Hematopoietic multipotent progenitor cell treated with erythropoietin and hydrocortisone succinate and interleukin-3 and kit ligand, for 17 days (in vitro differentiated cells): ENCODE measurements around the gene COL24A1.
"Not testable (repeated sequence)": the region's sequence is repeated elsewhere in the genome, so short reads cannot be mapped to it uniquely, and the experiment has no call there.

ENCODE experiments used
- DNase-seq: peaks from one replicate; pipeline ENCODE4 v3.0.0-alpha.2; 2015; ENCODE audit warnings: low spot score

COL24A1 gene

DNA sequence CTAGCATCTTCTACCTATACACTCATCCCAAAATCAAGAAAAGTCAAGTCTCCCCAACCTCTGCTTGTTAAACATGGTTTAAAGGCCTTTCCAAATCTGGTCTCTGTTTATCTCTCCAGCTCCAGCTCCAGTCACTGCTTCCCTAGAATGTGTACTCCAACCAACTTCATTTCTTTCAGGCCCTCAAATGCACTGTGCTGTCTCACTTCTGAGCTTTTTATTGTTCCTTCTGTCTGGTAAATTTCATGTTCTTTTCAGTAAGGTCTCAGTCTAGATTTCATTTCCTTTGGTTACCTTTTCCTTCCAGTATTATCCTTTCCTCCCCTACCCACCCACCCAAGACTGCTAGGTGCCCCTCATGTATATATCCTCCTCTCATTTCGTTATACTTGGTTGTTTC lies 3.7 kb downstream of the COL24A1 start:
- DNase-seq = no peak

DNA sequence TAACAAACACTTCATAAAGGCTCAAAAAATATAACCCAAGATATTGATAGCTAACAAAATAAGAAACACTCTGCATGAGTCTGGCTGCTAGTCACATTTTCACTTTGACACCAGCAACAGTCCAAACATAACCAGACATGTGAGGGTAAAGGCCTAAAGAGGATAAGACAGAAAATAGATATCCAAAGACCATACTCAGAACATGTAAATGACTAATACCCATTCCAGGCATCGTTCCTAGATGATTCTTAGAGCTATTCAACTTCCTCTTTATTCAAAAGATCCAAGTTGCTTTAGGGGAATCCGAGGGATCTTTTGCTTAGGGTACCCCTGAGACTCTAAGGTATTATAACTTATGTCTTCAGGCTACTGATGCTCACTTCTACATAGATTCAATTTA lies 5.1 kb downstream of the COL24A1 start:
- DNase-seq = no peak

DNA sequence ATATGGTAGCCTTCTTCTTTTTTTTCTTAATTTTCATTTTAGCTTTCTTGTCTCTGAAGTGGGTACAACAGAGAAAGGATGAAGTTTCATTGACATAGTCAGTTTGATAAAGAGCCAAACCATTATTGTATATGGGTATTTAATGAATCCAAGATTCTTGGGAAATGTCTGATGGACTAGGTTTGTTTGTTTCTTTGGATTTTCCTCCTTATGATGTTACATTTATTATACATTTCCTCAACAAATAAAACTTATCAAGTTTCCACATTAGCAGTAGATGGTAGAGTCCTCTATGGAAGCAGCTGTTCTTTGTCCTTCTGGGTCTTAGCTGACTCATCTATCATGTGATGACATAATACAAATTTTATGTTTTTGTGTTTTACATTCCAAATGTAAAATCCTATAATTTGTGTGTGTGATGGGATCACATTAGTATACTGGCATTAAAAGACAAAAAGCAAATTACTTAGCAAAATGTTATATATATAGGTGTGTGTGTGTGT lies 6.0 kb downstream of the COL24A1 start:
- DNase-seq = no peak

DNA sequence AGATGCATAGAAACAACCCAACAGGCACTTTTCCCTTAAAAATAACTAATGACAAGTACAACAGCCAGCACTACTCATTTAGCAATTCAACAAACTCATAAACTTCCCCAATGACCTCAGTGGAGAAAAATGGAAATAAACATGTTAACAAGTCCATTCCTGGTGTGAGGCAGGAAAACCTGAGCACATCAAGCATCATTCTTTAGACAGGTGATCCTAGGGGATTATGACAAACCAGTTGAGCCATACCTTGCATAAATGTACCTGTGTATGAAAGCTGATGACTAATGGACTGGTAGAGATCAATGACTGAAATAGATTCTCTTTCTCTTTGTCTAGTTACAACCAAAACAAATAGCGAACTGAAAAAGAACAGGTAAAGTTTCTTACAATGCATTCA lies 7.0 kb downstream of the COL24A1 start:
- no peak for DNase-seq

DNA sequence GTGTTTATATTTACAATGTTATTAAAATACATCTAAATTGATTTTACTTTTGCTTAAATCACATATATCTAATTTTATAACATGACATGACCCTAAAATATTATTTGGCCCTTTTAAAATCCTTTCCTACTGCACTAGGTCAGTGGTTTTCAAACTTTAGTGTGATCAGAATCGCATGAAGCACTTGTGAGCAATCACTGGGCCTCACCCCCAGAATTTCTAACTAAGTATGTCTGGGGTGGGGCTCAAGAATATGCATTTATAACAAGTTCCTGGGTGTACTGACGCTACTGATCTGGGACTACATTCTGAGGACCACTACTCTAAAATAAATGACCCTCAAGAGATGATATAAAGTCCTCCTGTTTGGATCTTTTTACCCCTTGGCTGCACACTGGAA lies 8.8 kb downstream of the COL24A1 start:
- no peak for DNase-seq

DNA sequence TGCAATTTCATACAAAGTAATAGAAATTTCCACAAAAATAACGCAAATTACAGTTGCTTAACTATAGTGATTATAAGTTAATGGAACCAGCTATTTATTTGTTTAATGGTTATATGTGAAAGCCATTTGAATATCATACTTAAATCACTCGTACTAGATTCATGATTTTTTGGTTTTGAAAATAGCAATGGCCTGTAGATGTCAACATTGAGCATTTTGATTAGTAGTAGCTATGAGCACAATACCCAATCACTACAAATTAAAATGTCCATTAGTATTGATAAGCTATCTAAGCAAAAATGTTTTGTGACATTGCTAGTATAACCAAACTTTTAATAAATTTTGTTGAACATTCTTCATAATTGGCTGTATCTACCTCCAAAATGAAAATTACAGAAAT lies 10.0 kb downstream of the COL24A1 start:
- no peak for DNase-seq

DNA sequence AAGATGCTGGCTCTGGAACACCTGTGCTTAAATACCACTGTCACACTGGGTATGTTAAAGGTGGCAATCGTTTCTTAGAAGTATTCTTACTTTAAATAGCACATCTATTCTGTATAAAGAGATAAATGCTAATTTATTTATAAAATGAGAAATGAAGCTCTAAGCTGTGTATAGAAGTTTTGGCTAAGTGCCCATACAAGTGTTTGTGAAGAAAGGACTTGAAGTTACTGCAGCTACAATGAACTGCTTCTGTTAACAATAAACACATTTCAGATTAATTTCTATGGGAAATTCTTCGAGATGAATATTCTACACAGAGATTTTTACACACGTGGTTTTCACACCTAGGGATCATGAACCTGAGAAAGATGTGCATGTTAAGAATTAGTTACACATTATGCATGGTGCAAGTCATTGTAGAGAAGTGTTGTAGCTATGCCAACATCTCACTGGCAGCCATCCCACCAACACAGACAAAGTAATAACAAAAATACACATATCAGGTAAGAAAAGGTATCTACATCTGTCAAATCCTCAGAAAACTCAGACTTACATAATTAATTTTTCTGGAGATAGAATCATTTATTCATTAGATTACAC lies 16.2 kb downstream of the COL24A1 start:
- DNase-seq = no peak

DNA sequence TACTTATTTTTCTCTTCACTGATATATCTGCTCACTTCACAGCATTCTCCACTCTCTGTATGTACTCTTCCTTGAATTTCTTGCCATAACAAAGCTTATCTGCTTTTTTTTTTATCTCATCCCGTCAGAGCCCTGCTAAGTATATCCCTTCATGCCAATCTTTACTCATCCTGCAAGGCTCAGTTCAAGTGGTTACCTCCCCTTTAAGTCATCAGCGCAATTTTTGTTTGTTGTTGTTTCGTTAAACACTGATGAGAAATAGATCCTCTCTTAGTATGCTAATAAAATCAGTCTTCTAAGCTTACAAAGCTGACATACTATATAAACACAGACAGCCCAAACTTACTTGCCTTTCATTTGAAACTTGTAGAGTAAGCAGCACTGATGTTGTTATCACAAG lies 17.8 kb downstream of the COL24A1 start:
- DNase-seq = no peak

DNA sequence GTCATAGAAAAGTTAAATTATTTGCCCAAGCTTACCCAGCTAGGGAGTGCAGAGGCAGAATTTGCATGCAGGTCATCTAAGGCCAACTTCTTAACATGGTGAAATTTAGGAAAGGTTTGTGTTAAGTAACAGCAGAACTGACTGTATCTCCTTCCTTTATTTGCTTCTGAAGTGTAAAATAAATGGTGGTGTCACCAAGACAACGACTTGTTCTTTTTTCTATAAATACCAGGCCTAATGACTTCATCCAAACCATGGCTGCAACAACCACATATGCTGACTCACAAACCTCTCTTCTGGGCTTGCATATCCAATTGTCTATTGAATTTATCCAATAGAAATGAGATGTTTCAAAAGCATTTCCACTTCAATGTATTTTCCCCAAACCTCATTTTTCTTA lies 19.1 kb downstream of the COL24A1 start:
- DNase-seq = no peak

DNA sequence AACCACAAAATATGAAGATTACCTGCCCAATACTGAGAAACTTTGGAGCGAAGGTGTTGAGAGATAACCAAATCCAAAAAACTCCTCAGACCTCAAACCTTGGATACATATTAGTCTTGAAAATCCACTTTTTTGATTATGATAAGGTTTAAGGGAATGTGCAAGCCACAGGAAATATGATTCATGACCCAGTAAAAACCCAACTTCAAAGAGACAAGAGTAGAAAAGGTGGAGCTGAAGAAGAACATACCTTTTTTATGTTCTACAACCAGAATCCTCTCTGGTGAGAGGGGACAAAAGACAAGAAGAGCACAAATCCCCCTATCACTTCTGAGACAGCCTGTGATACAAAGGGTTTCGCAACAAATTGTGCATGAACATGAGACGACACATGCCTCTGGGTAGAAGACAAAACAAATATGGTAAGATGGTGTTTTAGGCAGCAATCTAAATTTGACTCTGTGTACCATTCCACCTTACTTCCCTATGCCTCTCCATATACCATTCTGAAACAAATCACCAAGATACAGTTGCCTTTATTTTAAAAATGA lies 37.3 kb downstream of the COL24A1 start:
- DNase-seq = no peak

DNA sequence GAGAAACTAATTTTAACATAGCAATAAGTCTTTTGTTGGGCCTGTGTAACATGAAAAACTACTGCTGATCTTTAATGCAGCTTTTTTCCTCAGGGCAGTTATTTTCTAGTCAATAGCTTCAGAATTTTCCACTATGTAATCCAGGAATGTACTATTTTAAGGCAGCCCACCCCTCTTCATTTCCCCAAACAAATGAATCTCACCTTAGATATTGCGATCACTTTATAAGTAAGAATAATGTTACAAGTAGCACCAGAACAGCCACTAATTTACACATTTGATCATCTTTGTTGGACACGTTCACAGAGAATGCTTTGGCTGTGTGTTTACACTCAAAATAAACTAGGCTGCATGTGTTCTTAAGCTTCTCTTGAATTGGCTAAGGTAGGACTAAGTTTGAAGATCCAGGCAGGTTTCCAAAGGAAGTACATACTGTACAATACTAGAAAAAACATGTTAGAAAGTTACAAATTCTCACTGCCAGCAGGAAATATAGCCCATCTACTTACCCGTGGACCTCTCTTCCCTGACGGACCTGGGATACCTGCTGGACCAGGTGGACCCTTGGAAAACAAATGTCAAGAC lies 41.7 kb downstream of the COL24A1 start:
- DNase-seq = no peak

DNA sequence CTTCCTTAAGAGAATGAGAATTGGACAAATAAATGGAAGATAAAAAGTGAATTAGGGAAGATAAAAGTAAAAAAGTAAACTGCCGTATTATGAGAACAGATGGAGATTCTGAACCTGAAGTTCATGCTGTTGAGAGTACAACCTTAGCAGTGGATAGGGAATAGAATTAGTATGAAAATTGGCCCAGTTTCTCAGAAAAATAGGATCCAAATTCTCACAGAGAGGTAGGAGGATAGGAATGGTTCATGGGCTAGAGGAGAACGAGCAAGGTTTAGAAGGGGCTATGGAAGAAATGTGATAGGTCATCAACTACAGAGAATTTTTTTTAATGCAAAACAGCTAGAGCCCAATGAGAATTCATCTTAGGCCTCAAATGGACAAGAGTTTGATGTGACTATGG lies 42.3 kb downstream of the COL24A1 start:
- no peak for DNase-seq

DNA sequence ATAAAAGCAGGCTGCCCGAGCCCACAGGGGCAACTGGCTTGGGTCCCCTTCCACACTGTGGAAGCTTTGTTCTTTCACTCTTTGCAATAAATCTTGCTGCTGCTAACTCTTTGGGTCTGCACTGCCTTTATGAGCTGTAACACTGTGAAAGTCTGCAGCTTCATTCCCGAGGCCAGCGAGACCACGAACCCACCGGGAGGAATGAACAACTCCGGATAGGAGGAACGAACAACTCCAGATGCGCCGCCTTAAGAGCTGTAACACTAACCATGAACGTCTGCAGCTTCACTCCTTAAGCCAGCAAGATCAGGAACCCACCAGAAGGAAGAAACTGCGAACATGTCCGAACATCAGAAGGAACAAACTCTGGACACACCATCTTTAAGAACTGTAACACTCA lies 45.0 kb downstream of the COL24A1 start:
- DNase-seq = not testable (repeated sequence)

DNA sequence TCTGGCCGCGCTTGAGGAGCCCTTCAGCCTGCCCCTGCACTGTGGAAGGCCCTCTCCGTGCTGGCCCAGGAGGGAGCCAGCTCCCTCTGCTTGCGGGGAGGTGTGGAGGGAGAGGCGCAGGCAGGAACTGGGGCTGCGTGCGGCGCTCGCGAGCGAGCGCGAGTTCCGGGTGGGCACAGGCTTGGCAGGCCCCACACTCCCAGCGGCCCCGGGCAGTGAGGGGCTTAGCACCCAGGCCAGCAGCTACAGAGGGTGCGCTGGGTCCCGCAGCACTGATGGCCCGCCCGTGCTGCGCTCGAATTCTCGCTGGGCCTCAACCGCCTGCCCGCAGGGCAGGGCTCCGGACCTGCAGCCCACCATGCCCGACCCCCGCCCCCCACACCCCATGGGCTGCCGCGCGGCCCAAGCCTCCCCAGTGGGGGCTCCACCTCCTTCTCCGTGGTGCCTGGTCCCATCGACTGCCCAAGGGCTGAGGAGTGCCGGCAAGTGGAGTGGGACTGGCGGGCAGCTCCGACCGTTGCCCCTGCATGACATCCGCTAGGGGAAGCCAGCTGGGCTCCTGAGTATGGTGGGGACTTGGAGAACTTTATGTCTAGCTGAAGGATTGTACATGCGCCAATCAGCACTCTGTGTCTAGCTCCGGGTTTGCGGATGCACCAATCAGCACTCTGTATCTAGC lies 46.0 kb downstream of the COL24A1 start:
- no peak for DNase-seq

DNA sequence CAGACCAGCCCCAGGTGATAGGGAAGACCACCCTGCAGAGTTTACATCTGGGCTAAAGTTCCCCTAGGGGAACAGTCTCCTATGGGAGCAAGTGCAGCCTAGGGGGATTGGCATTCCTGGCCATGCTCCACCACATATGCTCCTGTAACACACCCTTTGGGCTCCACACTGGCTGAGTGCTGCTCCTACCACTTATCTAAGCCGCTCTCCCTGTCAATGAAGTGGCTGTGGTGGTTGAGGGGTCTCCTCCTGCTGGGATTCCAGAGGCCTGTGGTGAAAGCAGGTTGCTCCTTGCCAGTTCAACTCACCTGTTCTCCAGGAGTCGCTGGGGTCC lies 51.1 kb downstream of the COL24A1 start:
- no peak for DNase-seq

DNA sequence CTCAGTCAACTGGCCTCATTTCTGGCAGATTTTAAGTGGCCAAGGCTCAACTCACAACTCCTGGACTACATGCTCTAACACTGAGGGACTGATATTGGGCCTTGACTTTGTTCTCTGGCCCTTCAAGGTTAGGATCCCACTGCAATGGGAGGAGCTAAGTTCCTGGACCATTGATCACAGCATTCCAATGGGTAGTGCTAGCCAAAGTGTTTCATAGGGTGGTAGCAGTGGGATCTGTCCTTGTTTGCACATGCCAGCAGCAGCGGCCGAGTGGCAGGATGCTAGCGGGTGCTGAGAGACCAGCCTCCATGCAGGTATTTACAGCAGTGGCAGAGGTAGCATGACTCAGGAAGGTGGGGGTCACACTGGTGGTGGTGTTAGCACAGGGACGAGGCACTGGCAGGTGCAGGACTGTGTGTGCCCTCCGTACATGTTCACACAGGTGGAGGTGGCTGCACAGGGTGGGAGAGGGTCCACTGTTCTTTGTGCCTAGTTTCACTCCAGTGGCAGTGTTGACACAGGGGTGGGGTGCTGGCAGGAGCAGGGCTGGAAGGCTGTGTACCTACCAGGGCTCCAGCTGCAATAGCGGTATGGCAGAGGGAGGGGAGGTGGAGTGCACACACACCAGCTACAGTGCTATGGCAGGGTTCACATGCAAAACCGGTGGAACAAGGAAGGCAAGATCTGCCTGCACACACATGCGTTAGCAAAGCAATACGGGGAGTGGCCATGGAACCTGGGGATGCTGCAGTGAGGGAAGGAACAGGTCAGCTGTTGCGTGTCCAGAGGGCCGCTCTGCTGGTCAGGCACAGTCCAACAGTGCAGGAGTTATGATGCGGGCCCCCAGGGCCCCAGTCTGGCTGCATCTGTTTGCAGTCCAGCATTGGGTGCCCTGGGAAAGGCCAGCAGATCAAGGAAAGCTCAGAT lies 51.7 kb downstream of the COL24A1 start:
- DNase-seq = no peak

DNA sequence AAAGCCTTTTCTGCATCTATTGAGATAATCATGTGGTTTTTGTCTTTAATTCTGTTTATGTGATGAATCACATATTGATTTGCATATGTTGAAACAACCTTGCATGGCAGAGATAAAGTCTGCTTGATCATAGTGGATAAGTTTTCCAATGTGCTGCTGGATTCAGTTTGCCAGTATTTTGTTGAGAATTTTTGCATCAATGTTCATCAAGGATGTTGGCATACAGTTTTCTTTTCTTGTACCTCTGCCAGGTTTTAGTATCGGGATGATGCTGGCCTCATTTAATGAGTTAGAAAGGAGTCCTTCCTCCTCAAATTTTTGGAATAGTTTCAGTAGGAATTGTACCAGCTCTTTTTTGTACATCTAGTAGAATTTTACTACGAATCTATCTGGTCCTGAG lies 55.0 kb downstream of the COL24A1 start:
- DNase-seq = no peak

DNA sequence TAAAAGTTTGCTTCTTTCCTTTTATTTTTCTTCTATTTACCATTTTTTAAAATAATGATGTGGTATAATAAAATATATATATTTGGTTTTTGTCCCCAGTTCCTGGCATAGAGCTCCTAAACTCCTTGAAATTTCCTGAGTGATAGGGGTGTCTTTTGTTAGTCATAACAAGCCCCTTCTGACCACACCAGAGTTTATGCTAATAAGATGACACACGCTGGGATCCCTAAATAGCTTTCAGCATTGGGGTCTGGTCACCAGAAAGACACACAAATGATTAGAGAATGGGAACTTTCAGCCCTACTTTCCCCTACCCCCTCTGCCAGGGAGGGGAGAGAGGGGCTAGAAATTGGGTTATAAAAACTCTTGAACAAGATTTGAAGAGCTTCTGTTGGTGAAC lies 56.2 kb downstream of the COL24A1 start:
- no peak for DNase-seq

DNA sequence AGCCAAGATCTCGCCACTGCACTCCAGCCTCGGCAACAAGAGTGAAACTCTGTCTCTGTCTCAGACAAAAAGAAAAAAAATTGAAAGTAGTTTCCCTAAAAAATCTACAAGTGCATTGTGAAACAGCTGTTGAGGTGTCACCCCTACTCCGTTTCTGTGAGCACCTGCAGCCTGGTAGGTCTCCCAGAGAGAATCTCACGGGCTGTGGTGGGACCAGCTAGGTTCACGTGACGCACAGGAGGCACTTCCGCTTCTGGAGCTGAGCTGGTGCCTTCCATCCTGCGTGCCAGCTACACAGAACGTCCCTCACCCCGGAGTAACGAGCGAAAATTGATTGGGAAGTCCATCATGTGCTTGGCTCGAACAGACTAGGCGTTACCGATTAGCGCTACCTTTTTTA lies 66.8 kb downstream of the COL24A1 start:
- DNase-seq = no peak

DNA sequence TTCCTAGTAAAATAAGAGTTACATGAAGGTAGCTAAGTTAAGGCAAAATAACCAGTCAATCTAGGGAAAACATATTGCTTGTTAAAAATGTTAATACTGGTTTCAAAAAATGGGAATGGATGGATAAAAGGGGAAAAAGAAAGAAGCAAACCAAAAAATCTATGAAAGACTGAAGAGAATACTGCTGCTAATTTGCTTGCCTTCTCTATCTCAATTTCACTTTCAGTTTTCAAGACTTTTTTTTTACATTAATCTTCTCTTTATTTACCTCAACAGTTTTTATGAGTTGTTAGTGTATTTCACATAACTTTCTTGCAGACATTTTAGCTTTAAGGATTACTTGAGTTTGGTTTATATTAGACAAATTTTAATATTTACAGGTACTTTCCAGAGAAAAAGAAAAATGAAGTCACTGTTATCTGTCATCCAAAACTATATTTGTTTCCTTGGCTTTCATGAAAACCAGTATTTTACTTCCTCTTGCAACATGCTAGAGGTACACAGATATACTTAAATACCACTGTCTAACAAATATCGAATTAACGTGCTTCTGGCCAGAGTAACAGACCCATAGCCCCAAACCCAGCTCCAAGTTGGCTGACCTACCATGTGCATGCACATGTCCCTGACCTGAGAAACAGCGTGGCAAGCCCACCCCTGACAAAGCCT lies 70.7 kb downstream of the COL24A1 start:
- no peak for DNase-seq

DNA sequence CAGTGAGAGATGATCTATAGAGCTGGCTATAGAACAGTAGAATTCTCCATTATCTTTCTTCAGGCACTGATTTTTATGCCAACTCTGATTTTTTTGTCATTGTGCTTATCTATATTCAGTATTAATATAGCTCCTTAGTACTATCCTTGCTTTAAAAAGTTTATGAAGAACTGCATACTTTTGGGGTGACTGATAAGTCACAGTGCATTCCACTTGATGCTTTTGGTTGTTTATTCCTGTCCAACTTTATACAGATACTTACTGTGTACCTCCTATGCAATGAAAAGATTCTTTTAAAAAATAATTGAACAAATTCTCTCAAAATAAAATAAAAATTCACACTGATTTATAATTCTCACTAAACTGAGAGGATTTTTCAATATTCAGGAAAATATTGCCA lies 71.6 kb downstream of the COL24A1 start:
- no peak for DNase-seq

DNA sequence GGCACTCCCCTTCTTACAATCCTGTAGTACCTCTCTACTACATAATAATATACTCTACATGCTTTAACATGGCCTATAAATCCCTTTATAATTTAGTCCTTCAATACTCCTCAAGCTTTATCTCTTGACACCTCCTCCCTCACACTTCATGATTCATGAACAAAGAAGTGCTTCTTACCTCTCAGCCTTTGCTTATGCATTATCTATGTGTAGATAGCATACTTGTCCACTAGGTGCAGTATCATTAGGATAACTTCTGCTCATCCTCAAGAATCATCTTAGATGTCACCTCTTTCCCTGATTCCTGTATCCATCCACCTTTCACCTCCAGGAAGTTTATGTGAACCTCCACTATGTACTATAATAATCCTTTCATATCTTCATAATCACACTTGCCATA lies 74.4 kb downstream of the COL24A1 start:
- DNase-seq = no peak
